ENCODE results near the gene GPATCH8.

- TF ChIP-seq POLR2A (IDR thresholded peaks at IDR 0.05) = no peak
- no peak for TF ChIP-seq CTCF (IDR thresholded peaks at IDR 0.05)
Observed at GRCh38 chr17:44394833-44395232, 108.4 kb downstream of the GPATCH8 start.

All from esophagus squamous epithelium (tissue), 4 donors.